Skin of body (tissue), 2 donors: ENCODE data around the gene CYP20A1. TPM values are rescaled to one million over a fixed set of nuclear protein-coding genes. Genes with fewer than 3 reads are reported as not detected.

ENCODE experiments used
- small RNA-seq: library from RNA; depleted of rRNA; stranded (forward); fragments of <200 nt; gene quantifications from one replicate; pipeline ENCODE3, GENCODE V24; 2014; ENCODE audit warnings: low replicate concordance
- total RNA-seq: library from RNA; depleted of rRNA; stranded (reverse); fragments of >200 nt; gene quantifications from one replicate; pipeline ENCODE4 v1.2.3, GENCODE V29; 2014

CYP20A1 gene
- total RNA-seq, 1 donor from 2014 or later, result 26.2 TPM

Small RNAs within 50 kb of the gene (small RNA-seq; reads per million reads assigned to genes)
- not detected for gene RN7SL670P

Other genes with a start within 250 kb of the CYP20A1 start
- gene NBEAL1, start 224.1 kb upstream of the CYP20A1 start, total RNA-seq, result 38.8 TPM
- 30.3 TPM for gene ABI2, start 89.4 kb downstream of the CYP20A1 start, total RNA-seq